Activated naive CD4-positive, alpha-beta T cell treated with anti-CD3 and anti-CD28 coated beads, Interleukin-2, amount 50 U/mL, for 16 hours (primary cell): Measurements from ENCODE around the gene DLGAP3.
A peak's percentile ranks its signal among the peaks of the same experiment; 100 is the strongest.

Source experiments
- DNase-seq: peaks from one replicate; pipeline ENCODE4 v3.0.0-alpha.2; 2020

The DLGAP3 gene

DNA sequence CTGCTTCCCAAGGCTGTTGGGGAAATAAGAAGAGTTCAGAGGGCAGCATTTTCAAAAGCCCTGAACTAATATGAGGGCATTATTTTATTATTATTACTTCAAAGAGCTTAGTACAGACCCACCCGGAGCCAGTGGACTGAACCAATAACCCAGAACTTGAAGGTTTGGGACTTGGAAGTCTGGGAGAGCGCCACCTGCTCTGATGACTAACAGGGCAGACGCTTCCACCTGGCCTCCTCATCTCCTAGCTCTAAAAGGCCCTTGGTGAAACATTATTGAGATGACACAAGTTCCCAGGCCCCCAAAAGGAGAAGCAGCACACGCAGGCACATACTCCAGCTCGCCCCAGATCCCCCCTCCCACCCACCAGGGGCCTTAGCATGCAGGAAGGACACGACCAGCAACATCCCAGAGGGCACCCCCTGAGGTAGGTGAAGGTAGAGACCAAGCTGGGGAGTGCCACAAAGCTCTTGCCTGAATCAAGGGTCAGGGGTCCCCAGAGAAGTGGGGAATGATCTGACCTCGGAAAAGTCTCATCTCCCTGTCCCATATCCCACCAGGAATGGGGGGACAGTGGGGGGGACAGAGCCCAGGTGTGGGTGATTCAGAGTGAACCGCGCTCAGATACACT lies 1.3 kb downstream of the DLGAP3 start:
- no peak for DNase-seq

DNA sequence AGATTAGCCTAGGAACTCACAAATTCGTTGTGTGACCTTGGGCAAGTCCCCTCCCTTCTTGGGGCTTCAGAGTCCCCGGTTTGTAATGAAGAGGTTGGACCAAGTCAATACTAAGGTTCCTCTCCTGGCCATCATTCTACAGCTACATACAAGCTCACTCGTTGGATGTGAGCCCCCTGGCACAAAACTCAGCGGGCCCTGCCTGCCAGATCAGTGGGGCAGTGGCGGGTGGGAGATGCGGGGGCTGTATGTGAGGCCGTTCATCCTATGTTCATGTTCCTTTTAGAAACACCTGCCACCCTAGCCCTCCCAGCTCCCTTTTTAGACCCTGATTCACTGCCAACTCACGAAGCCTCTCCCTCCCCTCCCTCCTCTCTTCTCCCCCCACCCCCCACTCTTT lies 2.1 kb downstream of the DLGAP3 start:
- DNase-seq: no peak

DNA sequence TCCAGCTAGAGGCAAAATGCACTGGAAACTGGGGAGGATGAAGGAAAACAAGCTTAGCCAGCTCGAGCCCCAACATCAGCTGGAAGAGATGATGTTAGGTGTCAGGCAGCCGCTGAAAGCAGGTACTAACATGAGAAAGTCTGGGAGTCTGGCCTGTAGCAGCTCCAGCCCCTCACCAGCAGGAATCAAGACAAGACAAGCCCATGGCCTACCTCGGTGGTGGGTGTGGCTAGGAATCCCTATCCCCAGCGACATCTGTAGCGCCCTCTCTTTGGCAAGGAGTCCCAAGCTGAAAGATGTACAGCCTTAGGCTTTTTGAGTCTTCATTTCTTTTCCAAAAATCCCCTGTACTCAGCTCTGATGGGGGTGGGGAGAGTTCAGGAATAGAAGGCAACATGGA lies 2.6 kb downstream of the DLGAP3 start:
- DNase-seq: no peak

DNA sequence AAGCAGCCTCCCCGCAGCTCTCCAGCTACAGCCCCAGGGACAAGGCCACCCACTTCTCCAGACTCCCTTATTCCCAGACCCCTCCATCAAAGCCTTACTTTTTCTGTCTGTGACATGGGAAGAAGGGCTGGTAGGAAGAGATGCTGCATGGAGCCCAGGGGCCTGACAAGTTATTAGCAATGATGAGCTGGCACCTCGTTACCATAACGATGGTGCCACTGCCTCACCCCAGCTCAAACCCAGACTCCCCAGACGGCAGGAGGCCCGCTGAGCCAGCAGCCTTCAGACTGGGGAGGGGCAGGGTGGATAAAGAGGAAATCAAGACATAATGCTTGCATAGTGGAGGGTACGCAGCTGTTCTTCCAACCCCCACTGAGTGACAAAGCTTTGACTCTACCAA lies 3.3 kb downstream of the DLGAP3 start:
- DNase-seq: no peak

DNA sequence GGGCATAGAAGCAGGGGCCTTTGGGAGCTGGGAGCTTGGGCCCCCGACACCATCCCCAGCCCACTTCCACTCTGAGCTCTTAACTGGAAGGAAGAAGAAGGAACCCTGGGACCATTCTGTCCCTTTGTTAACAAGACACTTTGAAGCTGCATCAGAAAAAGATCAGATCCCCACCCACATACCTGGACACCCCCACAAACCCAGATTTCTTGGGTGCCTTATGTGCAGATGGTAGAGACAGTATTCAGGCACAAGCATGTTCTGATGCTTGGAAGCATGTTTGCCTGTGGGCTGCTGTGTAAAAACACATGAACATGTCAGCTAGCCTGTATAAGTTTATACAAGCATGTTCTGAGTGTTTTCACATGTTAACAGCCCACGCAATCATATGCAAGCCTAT lies 3.7 kb downstream of the DLGAP3 start:
- no peak for DNase-seq

DNA sequence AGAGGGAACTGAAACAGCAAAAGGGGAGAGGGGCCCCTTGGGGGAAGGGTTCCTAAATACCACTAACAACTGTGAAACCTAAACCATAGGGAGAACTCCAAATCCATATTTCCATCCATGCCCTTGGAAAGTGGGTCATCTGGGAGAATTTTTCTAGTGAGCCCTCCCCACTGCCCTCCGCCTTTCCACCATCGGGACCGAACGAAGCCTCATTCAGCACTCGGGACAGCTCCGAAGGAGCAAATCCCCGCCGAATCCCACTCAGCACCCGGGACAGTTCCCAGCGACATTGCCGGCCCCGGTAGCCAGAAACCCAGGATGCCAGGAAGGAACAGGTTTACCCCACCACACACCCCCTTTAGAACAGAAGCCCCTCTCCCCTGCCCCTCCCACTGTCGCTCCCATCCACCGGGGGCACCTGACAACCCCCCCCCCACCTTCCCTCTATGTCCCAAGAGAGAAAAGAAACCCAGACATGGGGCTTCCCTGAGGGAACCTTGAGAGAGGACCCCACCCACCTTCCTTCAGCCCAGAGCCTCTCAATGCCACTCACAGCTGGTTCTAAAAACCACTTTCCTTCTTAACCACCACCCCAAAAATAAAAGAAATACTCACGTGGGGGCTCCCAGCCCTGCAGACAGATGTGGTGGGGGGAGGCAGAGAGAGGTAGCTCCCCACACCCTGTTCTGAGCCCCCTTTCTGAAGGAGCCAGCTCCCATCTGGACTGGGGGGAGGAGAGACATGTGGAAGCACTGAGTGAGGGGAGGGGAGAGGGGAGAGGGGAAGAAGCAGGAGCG lies 4.5 kb downstream of the DLGAP3 start:
- peak; percentile 47 for DNase-seq

DNA sequence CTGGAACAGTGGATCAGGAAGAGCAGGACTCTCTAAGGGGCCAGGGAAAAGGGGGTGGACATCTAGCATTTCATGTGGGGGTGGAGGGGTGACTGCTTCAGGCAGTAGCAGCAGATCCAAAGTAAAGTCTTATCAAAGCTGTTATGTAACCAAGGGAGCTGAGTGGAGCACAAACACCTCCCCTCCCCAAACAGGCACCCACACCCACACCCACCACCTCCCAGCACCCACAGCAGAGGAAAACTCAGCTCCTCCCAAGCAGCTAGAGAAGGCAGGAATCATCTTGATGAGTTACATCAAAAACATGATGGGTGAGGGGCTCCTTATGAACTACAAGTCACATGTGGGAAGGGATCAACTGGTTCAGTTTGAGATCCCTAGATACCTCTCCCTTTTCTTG lies 6.0 kb downstream of the DLGAP3 start:
- no peak for DNase-seq

DNA sequence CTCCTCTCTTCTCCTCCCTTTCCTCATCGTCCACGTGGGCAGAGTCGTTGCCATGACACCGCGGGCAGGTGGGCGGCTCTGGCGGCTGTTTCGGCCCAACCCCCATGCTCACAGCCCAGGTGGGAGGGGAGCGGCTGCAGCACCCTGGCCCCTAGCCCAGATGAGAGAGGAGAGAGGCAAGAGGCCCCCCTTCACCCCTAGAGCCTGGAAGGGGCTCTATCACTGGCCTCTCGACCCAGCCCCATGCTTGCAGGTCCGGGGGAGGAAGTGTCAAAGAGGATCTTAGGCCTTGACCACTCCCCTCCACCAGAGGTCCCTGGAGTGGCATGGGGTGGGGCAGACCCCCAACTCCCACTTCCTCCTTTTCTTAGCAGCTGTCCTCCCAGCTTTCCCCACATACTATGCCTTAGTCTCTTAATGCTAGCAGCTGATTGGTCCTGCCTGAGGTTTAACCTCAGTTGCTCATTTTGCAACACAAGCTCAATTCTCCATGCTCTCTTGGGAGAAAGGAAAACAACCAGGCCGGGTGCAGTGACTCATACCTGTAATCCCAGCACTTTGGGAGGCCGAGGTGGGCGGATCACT lies 10.4 kb downstream of the DLGAP3 start:
- no peak for DNase-seq

DNA sequence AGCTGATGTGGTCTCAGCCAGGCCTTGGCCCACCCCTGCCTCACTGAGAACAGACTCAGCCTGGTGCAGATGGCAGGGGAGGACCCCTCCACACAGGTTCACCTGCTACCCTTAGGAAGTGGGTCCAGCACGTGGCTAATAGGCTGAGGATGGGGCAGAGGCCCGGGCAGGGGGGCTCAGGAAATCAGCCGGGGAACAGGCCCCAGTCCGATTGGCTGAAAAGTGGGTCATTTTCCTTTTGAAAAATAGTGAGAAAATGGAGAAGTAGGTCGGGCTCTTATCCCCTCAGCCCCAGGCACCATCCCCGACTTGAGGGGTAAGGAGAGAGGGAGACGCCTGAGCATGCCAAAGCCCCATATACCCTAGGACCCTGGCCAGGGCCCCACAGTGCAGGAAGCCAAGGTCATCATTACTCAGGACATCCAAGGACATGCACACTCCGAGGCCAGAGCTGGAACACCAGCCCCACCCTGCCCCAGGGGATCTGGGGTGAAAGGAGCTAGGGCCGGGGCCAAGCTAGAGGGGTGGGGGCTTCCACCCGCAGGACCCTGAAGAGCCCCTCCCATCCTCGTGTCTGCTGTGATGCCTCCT lies 11.0 kb downstream of the DLGAP3 start:
- no peak for DNase-seq

DNA sequence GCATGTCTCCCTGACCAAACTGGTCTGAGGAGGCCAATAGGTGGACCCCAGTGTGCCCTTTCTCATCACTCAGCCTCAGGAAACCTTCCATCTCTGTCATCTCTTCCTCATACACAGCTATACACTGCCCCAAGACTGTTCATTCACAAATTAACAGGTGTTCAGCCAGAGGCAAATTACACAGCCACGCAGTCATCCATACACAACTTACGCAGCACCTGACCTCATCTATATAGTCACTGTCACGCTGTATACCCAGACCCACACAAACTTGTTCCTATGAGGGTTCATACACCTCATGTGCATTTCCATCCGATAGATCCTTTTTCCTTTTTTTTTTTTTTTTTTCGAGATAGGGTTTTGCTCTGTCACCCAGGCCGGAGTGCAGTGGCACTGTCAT lies 12.4 kb downstream of the DLGAP3 start:
- DNase-seq: no peak

DNA sequence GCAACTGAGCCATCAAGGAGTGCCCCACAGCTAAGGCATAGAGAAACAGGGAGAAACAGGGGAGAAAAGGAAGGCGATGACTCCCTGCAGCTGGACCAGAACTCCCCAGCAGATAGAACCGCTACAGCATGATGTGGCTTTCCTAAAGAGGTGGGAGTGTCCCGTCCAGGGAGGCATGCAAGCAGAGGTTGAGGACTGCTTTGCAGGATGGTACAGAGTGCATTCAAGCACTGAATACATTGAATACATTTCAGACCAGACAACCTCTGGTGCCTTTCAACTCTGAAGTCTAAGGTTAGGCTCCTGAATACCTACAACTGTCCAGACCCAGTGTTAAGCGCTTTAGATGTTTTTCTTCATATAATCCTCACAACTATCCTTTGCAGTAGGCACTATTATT lies 13.3 kb downstream of the DLGAP3 start:
- DNase-seq: no peak

DNA sequence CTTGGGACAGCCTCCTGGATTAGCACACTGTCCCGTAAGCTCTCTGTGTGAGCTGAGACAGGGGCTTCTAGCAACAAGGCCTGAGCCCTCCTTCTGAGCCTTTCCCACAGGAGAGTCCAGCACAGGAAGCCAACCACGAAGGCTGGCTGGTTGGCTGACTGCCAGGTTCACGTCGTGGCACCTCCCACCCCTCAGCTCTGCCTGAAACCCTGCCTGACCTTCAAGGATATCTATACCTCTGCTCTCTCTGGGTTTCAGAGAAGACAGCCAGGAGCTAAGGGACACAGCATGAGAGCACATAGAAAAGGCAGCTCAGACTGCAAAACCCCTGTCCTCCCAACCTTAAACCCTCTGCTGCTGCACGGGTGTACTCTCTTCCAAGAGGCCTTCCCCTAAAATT lies 13.9 kb downstream of the DLGAP3 start:
- DNase-seq: no peak

DNA sequence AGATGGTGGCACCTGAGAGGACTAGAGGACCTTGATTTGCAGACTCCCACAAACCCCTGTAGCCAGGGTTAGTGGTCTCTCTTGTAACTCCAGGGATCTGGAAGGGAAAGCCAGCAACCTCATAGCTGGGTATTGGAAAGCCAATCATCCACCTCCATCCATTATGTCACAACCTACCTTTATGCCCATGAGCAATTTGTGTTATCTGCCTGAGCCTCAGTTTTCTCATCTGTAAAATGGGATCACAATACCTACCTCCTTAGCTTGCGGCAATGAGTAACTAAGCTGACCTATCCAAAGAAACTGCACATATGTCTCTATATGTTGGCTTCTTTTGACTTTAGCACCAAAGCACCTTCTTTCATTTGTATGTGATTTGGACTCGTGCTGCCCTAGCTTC lies 14.5 kb downstream of the DLGAP3 start:
- DNase-seq: no peak

DNA sequence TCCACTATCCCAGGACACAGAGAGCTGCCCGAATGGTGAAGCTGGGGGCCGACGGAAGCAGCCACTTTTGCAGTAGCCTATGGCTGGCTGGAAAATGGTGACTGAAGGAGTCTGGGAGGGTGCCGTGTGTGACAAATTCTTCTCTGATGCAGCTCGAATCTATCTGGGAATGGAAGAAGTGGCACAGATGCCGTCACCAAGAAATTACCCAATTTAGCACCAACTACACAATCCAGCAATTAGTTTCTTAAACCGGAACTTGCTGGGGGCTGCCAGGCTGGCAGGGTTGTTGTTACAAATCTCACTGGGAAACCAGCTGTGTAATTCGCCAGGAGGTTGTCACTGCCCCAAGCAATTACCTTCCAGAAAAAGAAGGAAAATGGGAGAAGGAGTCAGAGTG lies 18.0 kb downstream of the DLGAP3 start:
- no peak for DNase-seq

DNA sequence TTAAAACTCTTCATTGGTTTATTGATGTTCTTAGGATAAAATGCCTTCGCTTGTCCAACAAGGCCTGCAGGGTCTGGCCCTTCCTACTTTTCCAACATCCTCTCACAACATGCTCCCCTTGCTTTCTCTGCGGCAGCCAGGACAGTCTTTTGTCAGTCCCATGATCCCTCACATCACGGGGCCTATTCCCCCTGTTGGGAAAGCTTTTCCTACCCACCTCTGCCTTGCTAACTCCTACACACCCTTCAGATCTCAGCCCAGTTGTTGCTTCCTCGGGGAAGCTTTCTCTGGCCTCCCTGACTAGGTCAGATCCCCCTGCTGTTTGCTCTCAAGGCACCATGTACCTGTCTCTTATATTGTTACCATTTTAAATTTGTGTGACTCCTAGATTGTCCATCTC lies 19.0 kb downstream of the DLGAP3 start:
- no peak for DNase-seq

DNA sequence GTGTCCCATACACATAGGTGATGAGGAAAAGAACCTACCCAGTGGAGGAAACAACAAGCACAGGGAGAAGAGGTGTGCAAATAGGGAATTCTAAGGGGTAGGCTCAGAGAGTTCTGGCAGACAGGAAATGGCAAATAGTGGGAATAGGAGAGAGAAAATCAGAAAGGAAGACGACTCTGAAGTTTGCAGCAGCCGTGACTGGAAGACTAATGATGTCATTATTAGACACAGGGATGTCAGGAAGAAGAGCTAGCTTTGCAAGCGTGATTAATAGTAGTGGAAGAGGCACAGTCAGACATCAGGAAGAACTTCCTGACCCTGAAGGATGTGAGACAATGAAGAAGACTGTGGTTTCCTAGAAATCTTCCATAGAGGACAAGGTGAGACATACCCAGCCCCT lies 21.1 kb downstream of the DLGAP3 start:
- no peak for DNase-seq

DNA sequence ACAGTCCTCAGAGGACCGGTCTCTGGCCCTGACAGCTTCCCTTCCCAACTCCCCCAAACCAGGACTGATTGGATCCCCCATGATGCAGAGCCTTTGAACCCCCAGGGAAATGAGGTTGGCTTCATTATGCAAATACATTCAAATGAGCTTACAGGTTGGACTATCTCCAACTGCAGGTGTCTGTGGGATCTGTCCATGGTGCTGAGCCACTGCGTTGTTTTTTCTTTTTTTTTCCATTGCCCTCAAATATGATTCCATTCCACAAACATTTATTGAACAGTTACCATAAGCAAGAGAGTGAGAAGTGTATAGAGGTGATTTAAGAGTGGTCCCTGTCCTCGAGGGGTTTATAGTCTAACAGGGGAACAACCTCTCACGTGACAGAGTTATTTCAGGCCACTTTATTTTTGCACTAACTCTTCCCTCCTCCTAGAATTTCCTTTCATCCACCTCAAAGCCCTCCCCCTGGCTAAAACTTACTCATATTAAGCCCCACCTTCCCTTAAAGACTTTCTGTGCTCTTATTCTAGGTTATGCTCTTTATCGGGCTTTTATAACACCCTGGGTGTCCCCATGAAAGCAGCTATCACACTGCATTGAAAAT lies 21.9 kb downstream of the DLGAP3 start:
- DNase-seq: no peak

DNA sequence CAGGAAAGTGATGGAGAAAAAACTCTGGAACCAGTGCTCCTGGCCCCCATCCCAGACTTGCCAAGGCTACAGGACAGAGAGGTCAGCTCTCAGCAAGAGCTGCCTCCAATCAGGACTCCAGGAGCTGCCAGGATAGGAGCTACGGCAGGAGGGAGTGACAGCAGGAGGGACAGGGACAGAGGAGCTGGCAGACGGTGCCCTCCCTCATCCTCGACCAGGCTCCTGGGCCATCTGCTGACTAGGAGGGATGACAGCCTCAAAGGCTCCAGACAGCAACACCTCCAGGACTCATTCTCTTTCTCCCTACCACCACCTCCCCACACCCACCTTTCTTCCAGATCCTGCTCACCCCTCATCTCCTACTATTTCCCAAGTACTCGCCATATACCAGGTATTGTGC lies 22.7 kb downstream of the DLGAP3 start:
- no peak for DNase-seq

DNA sequence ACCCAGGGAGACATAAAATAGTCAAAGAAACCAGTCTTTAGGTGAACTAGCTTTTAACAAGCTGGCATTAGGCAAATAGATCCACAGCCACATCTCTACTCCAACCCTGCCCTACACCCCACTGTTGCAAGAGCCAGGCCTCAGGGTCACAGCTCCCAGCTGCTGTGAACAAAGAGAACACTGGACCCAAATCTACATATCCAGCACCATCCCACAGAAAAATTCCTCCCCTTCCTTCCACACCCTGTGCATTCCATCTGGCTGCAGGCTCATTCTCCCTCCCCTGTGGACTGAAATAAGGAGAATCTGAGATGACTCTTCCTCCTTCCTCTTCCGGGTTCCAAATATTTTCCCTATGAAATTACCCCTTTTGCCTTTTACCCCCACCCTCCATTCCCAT lies 23.2 kb downstream of the DLGAP3 start:
- DNase-seq: no peak

DNA sequence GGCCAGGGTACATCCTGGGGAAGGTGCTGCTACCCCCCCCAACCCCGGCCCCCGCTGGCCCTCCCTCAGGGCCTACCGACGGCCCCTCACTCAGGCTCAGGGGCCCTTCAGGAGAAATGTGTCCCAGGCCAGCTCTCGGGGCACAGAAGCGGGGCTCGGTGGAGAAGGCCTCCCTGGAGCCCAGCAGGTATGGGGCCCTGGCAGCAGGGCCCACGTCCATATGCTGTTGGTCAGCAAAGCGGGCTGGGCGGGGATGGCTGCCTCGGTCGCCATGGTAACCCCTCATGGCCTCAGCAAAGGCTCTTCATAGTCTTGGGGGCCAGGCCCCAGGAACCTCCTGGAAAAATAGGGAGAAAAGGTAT lies 24.4 kb downstream of the DLGAP3 start:
- no peak for DNase-seq

DNA sequence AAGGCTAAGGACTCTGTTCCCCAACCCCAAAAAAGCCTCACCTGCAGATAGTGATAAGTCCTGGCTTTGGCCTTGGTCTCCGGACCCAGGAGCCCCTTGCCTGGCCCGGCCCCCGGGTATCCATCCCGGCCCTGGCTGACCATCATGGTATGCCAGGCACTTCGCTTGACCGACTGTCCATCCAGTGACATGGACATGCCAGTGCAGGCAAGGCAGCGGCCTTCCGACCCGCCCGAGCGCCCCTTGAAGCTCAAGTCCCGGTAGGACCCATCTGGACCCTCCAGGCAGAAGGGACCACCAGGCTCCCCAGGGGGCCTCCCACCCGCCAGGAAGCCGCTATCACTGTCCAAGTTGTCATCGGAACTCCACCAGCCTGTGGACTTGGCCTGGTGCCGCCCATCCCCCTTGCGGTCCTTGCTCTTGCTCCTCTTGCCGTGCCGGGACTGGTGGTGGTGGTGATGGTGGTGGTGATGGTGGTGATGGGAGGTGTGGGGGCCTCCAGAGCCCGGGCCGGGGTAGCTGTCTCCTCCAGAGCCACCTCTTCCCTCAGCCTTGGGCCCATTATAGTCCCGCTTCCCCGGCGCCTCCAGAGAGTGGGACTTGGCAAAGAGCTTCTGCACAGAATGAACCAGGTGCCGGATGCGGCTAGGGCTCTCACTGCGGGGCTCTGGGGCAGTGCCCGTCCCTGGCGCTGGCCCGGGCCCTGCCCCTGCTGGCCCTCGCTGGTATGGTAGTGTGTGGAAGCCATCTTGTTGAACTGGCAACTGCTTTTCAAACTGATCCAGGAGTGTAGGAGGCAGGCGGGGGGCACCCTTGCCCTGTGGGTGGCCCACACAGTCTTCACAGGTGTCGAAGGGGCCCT lies 25.0 kb downstream of the DLGAP3 start:
- DNase-seq: no peak

DNA sequence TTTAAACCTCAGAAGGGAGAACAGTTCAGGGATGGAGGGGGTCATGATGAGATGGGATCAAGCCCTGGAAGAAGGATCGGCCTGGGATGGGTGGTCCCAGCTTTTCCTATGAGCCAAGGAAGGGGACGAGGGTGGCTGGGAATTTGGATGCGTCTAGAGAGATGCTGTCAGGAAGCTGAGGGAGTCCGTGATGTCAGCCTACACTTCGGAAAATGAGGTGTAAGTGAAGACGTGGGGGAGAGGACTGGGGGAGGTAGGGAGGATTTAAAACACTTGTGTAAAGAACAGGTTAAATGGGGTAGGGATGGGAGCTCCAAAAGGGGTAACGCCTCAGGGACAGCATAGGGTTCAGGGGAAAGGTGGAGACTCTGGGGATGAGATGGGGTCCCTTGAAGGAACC lies 27.5 kb downstream of the DLGAP3 start:
- no peak for DNase-seq
